Ishikawa (cell line): ENCODE measurements around the gene PKP3.

Experiments used
- CEBPB ChIP-seq: IDR thresholded peaks from 2 replicates; pipeline ENCODE4 v1.6.1; 2012
- FOXM1 ChIP-seq: IDR thresholded peaks from 2 replicates; pipeline ENCODE4 v1.6.1; 2012; ENCODE audit warnings: low read depth, borderline replicate concordance
- NFIC ChIP-seq: IDR thresholded peaks from 2 replicates; pipeline ENCODE4 v1.6.1; 2012
- TAF1 ChIP-seq: IDR thresholded peaks from 2 replicates; pipeline ENCODE4 v1.6.1; 2012; ENCODE audit warnings: low read depth, mild to moderate bottlenecking
- TCF12 ChIP-seq: IDR thresholded peaks from 2 replicates; pipeline ENCODE4 v1.6.1; 2012; ENCODE audit warnings: low read depth
- TEAD4 ChIP-seq: IDR thresholded peaks from 2 replicates; pipeline ENCODE4 v1.6.1; 2012
- YY1 ChIP-seq: IDR thresholded peaks from 2 replicates; pipeline ENCODE4 v1.6.1; 2012; ENCODE audit warnings: low read depth
- ZBTB7A ChIP-seq: IDR thresholded peaks from 2 replicates; pipeline ENCODE4 v1.6.1; 2012; ENCODE audit warnings: low read depth
- TF ChIP-seq, protein P1 (sequence below): IDR thresholded peaks from 2 replicates; pipeline ENCODE4 v1.6.1; 2012

DNA sequence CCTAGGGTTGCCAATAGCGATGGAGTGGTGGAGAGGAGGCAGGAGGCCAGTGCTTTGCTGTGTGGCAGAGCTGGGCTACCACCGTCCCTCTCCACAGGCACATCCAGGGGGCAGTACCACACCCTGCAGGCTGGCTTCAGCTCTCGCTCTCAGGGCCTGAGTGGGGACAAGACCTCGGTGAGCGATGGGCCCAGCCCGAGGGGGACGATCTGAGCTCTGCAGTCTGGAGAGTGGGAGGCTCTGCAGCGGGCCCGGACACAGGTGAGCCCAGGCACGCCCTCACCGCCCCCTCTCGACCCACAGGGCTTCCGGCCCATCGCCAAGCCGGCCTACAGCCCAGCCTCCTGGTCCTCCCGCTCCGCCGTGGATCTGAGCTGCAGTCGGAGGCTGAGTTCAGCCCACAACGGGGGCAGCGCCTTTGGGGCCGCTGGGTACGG lies 2.5 kb downstream of the PKP3 start:
- TF ChIP-seq TEAD4 (no peak), YY1 (no peak), ZBTB7A (no peak), TCF12 (no peak), TAF1 (no peak), NFIC (no peak), CEBPB (no peak), FOXM1 (no peak)
- TF ChIP-seq, protein P1, sequence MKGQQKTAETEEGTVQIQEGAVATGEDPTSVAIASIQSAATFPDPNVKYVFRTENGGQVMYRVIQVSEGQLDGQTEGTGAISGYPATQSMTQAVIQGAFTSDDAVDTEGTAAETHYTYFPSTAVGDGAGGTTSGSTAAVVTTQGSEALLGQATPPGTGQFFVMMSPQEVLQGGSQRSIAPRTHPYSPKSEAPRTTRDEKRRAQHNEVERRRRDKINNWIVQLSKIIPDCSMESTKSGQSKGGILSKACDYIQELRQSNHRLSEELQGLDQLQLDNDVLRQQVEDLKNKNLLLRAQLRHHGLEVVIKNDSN = no peak
